ENCODE results near the gene SH3D19. TPM values are rescaled to one million over a fixed set of nuclear protein-coding genes. Genes with fewer than 3 reads are reported as not detected.

The SH3D19 gene
- polyA plus RNA-seq, 2 donors = 19.1 to 22.8 TPM

GRCh38 chr4:151347490-151348235, 22.3 kb upstream of the SH3D19 start:
- WGBS, 2 donors = 67 to 81% methylated on average over 9 of the region's 9 CpGs
- Histone ChIP-seq H3K4me3 (ENCODE audit: low read depth in 1 of 2, low read length in 2 of 2) (no peak overlapping the region), H3K27ac (ENCODE audit: low read depth in 2 of 2, low read length in 1 of 2) (no peak overlapping the region), H3K4me1 (ENCODE audit: control insufficient read depth in 2 of 2, insufficient read depth in 2 of 2, low read length in 1 of 2) (no peaks in the 10 kb centered on the region), H3K27me3 (ENCODE audit: control insufficient read depth in 1 of 2, insufficient read depth in 2 of 2, low read length in 2 of 2) (no peaks in the 10 kb centered on the region), H3K9me3 (ENCODE audit: control insufficient read depth in 2 of 2, insufficient read depth in 1 of 2, low read depth in 1 of 2, low read length in 1 of 2) (no peaks in the 10 kb centered on the region), H3K36me3 (ENCODE audit: control insufficient read depth in 2 of 2, insufficient read depth in 2 of 2, low read length in 1 of 2) (no peaks in the 10 kb centered on the region)

DNA sequence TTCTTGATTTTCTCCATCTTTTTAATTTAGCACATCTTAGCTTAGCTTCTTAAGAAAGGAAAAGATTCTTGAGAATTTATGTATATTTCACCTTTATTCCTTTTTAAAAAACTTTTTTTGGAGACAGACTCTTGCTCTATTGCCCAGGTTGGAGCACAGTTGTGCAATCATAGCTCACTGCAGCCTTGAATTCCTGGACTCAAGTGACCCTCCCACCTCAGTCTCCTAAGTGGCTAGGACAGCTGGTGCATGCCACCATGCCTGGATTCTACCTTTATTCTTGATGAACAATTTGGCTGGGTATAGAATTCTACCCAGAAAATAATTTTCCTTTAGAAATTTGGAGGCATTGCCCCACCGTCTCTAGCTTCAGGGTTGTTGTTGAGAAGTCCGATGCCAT, 19.5 kb upstream of the SH3D19 start:
- no peaks in the 10 kb centered on the region for H3K27me3 ChIP-seq (ENCODE audit: control insufficient read depth in 1 of 2, insufficient read depth in 2 of 2, low read length in 2 of 2)
- no peak overlapping the region for H3K27ac ChIP-seq (ENCODE audit: low read depth in 2 of 2, low read length in 1 of 2)
- H3K36me3 ChIP-seq (ENCODE audit: control insufficient read depth in 2 of 2, insufficient read depth in 2 of 2, low read length in 1 of 2) = no peaks in the 10 kb centered on the region
- no peaks in the 10 kb centered on the region for H3K4me1 ChIP-seq (ENCODE audit: control insufficient read depth in 2 of 2, insufficient read depth in 2 of 2, low read length in 1 of 2)
- WGBS, 2 donors = 92 to 99% methylated on average over 2 of the region's 2 CpGs
- H3K9me3 ChIP-seq (ENCODE audit: control insufficient read depth in 2 of 2, insufficient read depth in 1 of 2, low read depth in 1 of 2, low read length in 1 of 2) = no peaks in the 10 kb centered on the region
- H3K4me3 ChIP-seq (ENCODE audit: low read depth in 1 of 2, low read length in 2 of 2) = no peak overlapping the region

DNA sequence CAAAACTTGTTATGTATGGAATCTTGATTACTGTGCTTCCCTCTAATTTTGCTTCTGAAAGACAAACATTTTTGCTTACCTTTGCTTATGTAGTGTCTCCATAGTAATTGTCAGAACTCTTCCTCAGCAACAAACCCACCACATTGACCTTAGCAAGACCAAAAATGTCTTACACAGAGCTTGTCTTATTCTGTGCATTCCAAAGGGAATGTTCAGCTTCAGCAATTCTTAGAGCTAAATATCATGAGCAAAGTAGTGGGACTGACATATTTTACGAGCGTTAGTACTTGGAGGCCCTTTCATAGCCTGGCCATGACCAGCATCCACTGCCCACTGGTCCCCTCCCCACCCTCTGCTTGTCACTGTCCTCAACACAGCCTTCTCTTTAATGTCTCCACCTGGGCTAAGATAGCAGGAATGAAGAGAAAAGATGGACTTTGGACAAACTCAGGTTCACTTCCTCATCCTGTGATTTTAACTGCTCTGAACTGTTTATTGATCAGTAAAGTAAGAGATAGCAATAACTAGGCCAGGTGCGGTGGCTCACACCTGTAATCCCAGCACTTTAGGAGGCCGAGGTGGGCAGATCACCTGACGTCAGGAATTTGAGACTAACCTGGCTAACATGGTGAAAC, 15.5 kb upstream of the SH3D19 start:
- Histone ChIP-seq H3K27me3 (ENCODE audit: control insufficient read depth in 1 of 2, insufficient read depth in 2 of 2, low read length in 2 of 2) (no peaks in the 10 kb centered on the region), H3K9me3 (ENCODE audit: control insufficient read depth in 2 of 2, insufficient read depth in 1 of 2, low read depth in 1 of 2, low read length in 1 of 2) (no peaks in the 10 kb centered on the region), H3K27ac (ENCODE audit: low read depth in 2 of 2, low read length in 1 of 2) (no peak overlapping the region), H3K4me3 (ENCODE audit: low read depth in 1 of 2, low read length in 2 of 2) (no peak overlapping the region), H3K4me1 (ENCODE audit: control insufficient read depth in 2 of 2, insufficient read depth in 2 of 2, low read length in 1 of 2) (no peaks in the 10 kb centered on the region), H3K36me3 (ENCODE audit: control insufficient read depth in 2 of 2, insufficient read depth in 2 of 2, low read length in 1 of 2) (no peaks in the 10 kb centered on the region)
- WGBS, 2 donors = 73 to 91% methylated on average over 5 of the region's 5 CpGs

- no peak overlapping the region for H3K4me3 ChIP-seq (ENCODE audit: low read depth in 1 of 2, low read length in 2 of 2)
- H3K4me1 ChIP-seq (ENCODE audit: control insufficient read depth in 2 of 2, insufficient read depth in 2 of 2, low read length in 1 of 2) = no peaks in the 10 kb centered on the region
- H3K36me3 ChIP-seq (ENCODE audit: control insufficient read depth in 2 of 2, insufficient read depth in 2 of 2, low read length in 1 of 2) = no peaks in the 10 kb centered on the region
- H3K27me3 ChIP-seq (ENCODE audit: control insufficient read depth in 1 of 2, insufficient read depth in 2 of 2, low read length in 2 of 2) = no peaks in the 10 kb centered on the region
- H3K9me3 ChIP-seq (ENCODE audit: control insufficient read depth in 2 of 2, insufficient read depth in 1 of 2, low read depth in 1 of 2, low read length in 1 of 2) = no peaks in the 10 kb centered on the region
- WGBS, 2 donors = 68 to 84% methylated on average over 2 of the region's 2 CpGs
- no peak overlapping the region for H3K27ac ChIP-seq (ENCODE audit: low read depth in 2 of 2, low read length in 1 of 2)
These were observed 14.1 kb upstream of the SH3D19 start for GRCh38 chr4:151339467-151339866.

- Histone ChIP-seq H3K36me3 (ENCODE audit: control insufficient read depth in 2 of 2, insufficient read depth in 2 of 2, low read length in 1 of 2) (no peaks in the 10 kb centered on the region), H3K27me3 (ENCODE audit: control insufficient read depth in 1 of 2, insufficient read depth in 2 of 2, low read length in 2 of 2) (no peaks in the 10 kb centered on the region), H3K4me3 (ENCODE audit: low read depth in 1 of 2, low read length in 2 of 2) (no peak overlapping the region), H3K27ac (ENCODE audit: low read depth in 2 of 2, low read length in 1 of 2) (peak overlapping the region; percentile 14 to 49), H3K4me1 (ENCODE audit: control insufficient read depth in 2 of 2, insufficient read depth in 2 of 2, low read length in 1 of 2) (peaks cover 0 to 2% of the 10 kb centered on the region in 2 donors), H3K9me3 (ENCODE audit: control insufficient read depth in 2 of 2, insufficient read depth in 1 of 2, low read depth in 1 of 2, low read length in 1 of 2) (no peaks in the 10 kb centered on the region)
- 80% methylated on average over 1 of the region's 1 CpG for WGBS, 2 donors
These were observed 6.1 kb upstream of the SH3D19 start for GRCh38 chr4:151331276-151332042.

DNA sequence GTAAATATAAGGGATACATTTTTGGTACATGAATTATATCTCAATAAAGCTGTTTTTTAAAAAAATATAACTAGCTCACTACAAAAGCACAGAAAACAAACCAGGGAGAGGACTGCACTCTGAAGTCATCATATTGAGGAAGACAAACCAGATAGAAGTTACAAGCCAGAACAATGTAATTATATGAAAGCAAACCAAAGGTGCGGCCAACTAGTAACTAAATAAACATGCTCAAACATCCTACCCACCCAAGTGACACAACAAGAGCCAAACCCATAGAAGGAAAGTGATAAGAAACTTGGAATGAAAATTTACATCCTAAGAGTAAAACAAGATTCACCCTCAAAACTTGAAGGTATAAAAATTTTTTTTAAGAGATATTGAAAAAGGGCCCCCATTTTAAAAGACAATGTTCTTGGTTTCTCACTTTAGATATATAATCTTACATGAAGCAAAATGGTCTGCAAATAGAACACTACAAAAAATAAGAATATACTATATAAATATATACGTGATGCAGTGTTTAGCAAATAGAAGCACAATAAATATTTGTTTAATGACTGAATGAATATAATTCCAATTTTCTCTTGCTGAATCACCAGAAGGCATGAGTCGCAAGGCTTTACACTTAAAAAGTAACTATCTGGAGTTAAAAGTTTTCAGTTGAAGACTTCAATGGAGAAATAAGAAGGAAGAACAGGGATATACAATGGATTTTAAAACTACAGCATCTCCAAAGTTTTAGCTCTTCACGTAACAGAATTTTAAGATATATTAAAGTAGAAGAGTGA, 4.0 kb upstream of the SH3D19 start:
- Histone ChIP-seq H3K4me1 (ENCODE audit: control insufficient read depth in 2 of 2, insufficient read depth in 2 of 2, low read length in 1 of 2) (peaks cover 0 to 2% of the 10 kb centered on the region in 2 donors), H3K9me3 (ENCODE audit: control insufficient read depth in 2 of 2, insufficient read depth in 1 of 2, low read depth in 1 of 2, low read length in 1 of 2) (no peaks in the 10 kb centered on the region), H3K4me3 (ENCODE audit: low read depth in 1 of 2, low read length in 2 of 2) (no peak overlapping the region), H3K27me3 (ENCODE audit: control insufficient read depth in 1 of 2, insufficient read depth in 2 of 2, low read length in 2 of 2) (no peaks in the 10 kb centered on the region), H3K27ac (ENCODE audit: low read depth in 2 of 2, low read length in 1 of 2) (no peak overlapping the region), H3K36me3 (ENCODE audit: control insufficient read depth in 2 of 2, insufficient read depth in 2 of 2, low read length in 1 of 2) (no peaks in the 10 kb centered on the region)
- 75 to 79% methylated on average over 4 of the region's 4 CpGs for WGBS, 2 donors

DNA sequence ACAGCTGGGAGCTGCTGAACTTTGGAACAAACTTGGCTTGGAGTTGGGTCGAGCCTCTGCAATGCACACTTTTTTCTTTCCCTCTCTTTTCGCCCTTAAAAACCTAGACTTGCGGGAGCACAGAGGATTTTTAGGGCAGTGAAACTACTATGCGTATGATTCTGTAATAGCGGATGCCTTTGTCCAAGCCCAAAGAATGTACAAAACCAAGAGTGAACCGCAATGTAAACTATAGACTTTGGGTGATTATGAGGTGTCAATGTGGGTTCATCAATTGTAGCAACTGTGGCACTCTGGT, 493 bp upstream of the SH3D19 start:
- no peaks in the 10 kb centered on the region for H3K36me3 ChIP-seq (ENCODE audit: control insufficient read depth in 2 of 2, insufficient read depth in 2 of 2, low read length in 1 of 2)
- H3K4me1 ChIP-seq (ENCODE audit: control insufficient read depth in 2 of 2, insufficient read depth in 2 of 2, low read length in 1 of 2) = peaks cover 0 to 4% of the 10 kb centered on the region in 2 donors
- H3K4me3 ChIP-seq (ENCODE audit: low read depth in 1 of 2, low read length in 2 of 2) = peak overlapping the region; percentile 62 to 85
- H3K9me3 ChIP-seq (ENCODE audit: control insufficient read depth in 2 of 2, insufficient read depth in 1 of 2, low read depth in 1 of 2, low read length in 1 of 2) = no peaks in the 10 kb centered on the region
- H3K27me3 ChIP-seq (ENCODE audit: control insufficient read depth in 1 of 2, insufficient read depth in 2 of 2, low read length in 2 of 2) = no peaks in the 10 kb centered on the region
- 35 to 42% methylated on average over 6 of the region's 6 CpGs for WGBS, 2 donors
- H3K27ac ChIP-seq (ENCODE audit: low read depth in 2 of 2, low read length in 1 of 2) = peak overlapping the region; percentile 83 to 84

- Histone ChIP-seq H3K27me3 (ENCODE audit: control insufficient read depth in 1 of 2, insufficient read depth in 2 of 2, low read length in 2 of 2) (no peaks in the 10 kb centered on the region), H3K27ac (ENCODE audit: low read depth in 2 of 2, low read length in 1 of 2) (peak overlapping the region; percentile 83 to 84), H3K36me3 (ENCODE audit: control insufficient read depth in 2 of 2, insufficient read depth in 2 of 2, low read length in 1 of 2) (no peaks in the 10 kb centered on the region), H3K4me1 (ENCODE audit: control insufficient read depth in 2 of 2, insufficient read depth in 2 of 2, low read length in 1 of 2) (peaks cover 0 to 4% of the 10 kb centered on the region in 2 donors), H3K4me3 (ENCODE audit: low read depth in 1 of 2, low read length in 2 of 2) (peak overlapping the region; percentile 62 to 85), H3K9me3 (ENCODE audit: control insufficient read depth in 2 of 2, insufficient read depth in 1 of 2, low read depth in 1 of 2, low read length in 1 of 2) (no peaks in the 10 kb centered on the region)
- WGBS, 2 donors = 3 to 4% methylated on average over 21 of the region's 21 CpGs
These were observed 674 bp downstream of the SH3D19 start for GRCh38 chr4:151324752-151325110.

GRCh38 chr4:151324124-151324751, 1.2 kb downstream of the SH3D19 start:
- peak overlapping the region; percentile 62 to 85 for H3K4me3 ChIP-seq (ENCODE audit: low read depth in 1 of 2, low read length in 2 of 2)
- H3K9me3 ChIP-seq (ENCODE audit: control insufficient read depth in 2 of 2, insufficient read depth in 1 of 2, low read depth in 1 of 2, low read length in 1 of 2) = no peaks in the 10 kb centered on the region
- H3K27me3 ChIP-seq (ENCODE audit: control insufficient read depth in 1 of 2, insufficient read depth in 2 of 2, low read length in 2 of 2) = no peaks in the 10 kb centered on the region
- peak overlapping the region; percentile 83 to 84 for H3K27ac ChIP-seq (ENCODE audit: low read depth in 2 of 2, low read length in 1 of 2)
- H3K36me3 ChIP-seq (ENCODE audit: control insufficient read depth in 2 of 2, insufficient read depth in 2 of 2, low read length in 1 of 2) = no peaks in the 10 kb centered on the region
- 19 to 30% methylated on average over 12 of the region's 12 CpGs for WGBS, 2 donors
- peaks cover 0 to 4% of the 10 kb centered on the region in 2 donors for H3K4me1 ChIP-seq (ENCODE audit: control insufficient read depth in 2 of 2, insufficient read depth in 2 of 2, low read length in 1 of 2)
